Endothelial cell (in vitro differentiated cells): Measurements from ENCODE around the gene DACH2. TPM values are rescaled to one million over a fixed set of nuclear protein-coding genes. Genes with fewer than 3 reads are reported as not detected.

ENCODE experiments used
- DNase-seq: peaks from one replicate; pipeline ENCODE4 v3.0.0; 2021; ENCODE audit warnings: low spot score
- H3K27ac Mint-ChIP-seq: one replicate; pipeline ENCODE4 v1.8.0; 2021; ENCODE audit warnings: mixed read lengths, inconsistent platforms; ENCODE audit not compliant: unreplicated experiment
- H3K27me3 Mint-ChIP-seq: one replicate; pipeline ENCODE4 v1.8.0; 2021; ENCODE audit warnings: mild to moderate bottlenecking, moderate library complexity, mixed read lengths, inconsistent platforms; ENCODE audit not compliant: unreplicated experiment
- H3K36me3 Mint-ChIP-seq: one replicate; pipeline ENCODE4 v1.8.0; 2021; ENCODE audit warnings: mild to moderate bottlenecking, low read depth, mixed read lengths, inconsistent platforms; ENCODE audit not compliant: unreplicated experiment
- H3K4me1 Mint-ChIP-seq: one replicate; pipeline ENCODE4 v1.8.0; 2021; ENCODE audit warnings: mild to moderate bottlenecking, mixed read lengths, inconsistent platforms; ENCODE audit not compliant: unreplicated experiment
- H3K4me3 Mint-ChIP-seq: one replicate; pipeline ENCODE4 v1.8.0; 2021; ENCODE audit warnings: mild to moderate bottlenecking, mixed read lengths, inconsistent platforms; ENCODE audit not compliant: unreplicated experiment
- H3K9me3 Mint-ChIP-seq: one replicate; pipeline ENCODE4 v1.8.0; 2021; ENCODE audit warnings: mixed read lengths, inconsistent platforms; ENCODE audit not compliant: unreplicated experiment
- total RNA-seq: library from RNA; stranded (reverse); fragmentation: NEBNext Ultra II Directional; extraction: Animal tissue kit (Norgen Biotek cat#: 25700); gene quantifications from one replicate; pipeline ENCODE4 v1.2.1, GENCODE V29; 2021; ENCODE audit not compliant: unreplicated experiment
- TF ChIP-seq, protein P1 (sequence below): fragments of 200-600 bp; sonication (generic); IDR thresholded peaks from one replicate; pipeline ENCODE4 v1.5.0; 2021; ENCODE audit warnings: antibody characterized with exemption; ENCODE audit not compliant: unreplicated experiment

The DACH2 gene
- total RNA-seq, 1 donor from 2014 or later, result 0.08 TPM

DNA sequence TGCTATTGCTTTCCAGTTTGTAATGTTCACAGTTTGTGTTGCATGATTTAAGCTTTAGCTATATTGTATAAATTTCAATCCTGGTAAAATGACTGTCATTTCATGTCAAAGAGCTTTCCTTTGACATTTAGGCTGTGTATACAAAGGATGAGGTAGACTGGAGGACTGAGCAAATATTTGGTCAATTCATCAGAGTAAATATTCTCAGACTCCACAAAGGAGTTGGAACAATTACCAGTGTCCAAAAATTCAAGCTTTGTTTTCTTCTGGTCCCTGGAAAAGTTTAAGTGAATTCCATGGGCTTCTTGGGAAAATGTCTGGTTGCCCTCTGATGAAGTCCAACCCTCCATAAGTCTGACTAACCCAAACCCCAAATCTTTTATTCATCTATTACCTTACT is 682.4 kb downstream of the DACH2 start:
- Mint-ChIP-seq H3K36me3 (no peaks in the 10 kb centered on the region), H3K9me3 (no peaks in the 10 kb centered on the region), H3K27ac (no peak overlapping the region), H3K4me3 (no peak overlapping the region), H3K4me1 (no peaks in the 10 kb centered on the region), H3K27me3 (no peaks in the 10 kb centered on the region)
- TF ChIP-seq, protein P1, sequence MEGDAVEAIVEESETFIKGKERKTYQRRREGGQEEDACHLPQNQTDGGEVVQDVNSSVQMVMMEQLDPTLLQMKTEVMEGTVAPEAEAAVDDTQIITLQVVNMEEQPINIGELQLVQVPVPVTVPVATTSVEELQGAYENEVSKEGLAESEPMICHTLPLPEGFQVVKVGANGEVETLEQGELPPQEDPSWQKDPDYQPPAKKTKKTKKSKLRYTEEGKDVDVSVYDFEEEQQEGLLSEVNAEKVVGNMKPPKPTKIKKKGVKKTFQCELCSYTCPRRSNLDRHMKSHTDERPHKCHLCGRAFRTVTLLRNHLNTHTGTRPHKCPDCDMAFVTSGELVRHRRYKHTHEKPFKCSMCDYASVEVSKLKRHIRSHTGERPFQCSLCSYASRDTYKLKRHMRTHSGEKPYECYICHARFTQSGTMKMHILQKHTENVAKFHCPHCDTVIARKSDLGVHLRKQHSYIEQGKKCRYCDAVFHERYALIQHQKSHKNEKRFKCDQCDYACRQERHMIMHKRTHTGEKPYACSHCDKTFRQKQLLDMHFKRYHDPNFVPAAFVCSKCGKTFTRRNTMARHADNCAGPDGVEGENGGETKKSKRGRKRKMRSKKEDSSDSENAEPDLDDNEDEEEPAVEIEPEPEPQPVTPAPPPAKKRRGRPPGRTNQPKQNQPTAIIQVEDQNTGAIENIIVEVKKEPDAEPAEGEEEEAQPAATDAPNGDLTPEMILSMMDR, result no peak
- no peak for DNase-seq

- H3K9me3 Mint-ChIP-seq, result no peaks in the 10 kb centered on the region
- H3K27ac Mint-ChIP-seq, result no peak overlapping the region
- no peak for DNase-seq
- H3K4me1 Mint-ChIP-seq, result no peaks in the 10 kb centered on the region
- no peak overlapping the region for H3K4me3 Mint-ChIP-seq
- TF ChIP-seq, protein P1, result no peak
- no peaks in the 10 kb centered on the region for H3K27me3 Mint-ChIP-seq
- no peaks in the 10 kb centered on the region for H3K36me3 Mint-ChIP-seq
Measured at GRCh38 chrX:86845101-86845500, 696.9 kb downstream of the DACH2 start.

Other genes starting within 250 kb of the DACH2 start
- gene CHM, start 100.9 kb upstream of the DACH2 start, total RNA-seq, result 18.1 TPM